Activated naive CD8-positive, alpha-beta T cell treated with anti-CD3 and anti-CD28 coated beads, Interleukin-2, amount 50 U/mL, for 24 hours (primary cell): ENCODE measurements around the gene PKD2L1.

Source experiments
- ATAC-seq: fragments of 150-1000 bp; cut with Tn5 transposase; one replicate; pipeline ENCODE4 v1.10.0; 2021
- DNase-seq: peaks from one replicate; pipeline ENCODE4 v3.0.0; 2021
- H3K27ac Mint-ChIP-seq: one replicate; pipeline ENCODE4 v1.8.0; 2021; ENCODE audit warnings: mild to moderate bottlenecking, mixed read lengths
- H3K27me3 Mint-ChIP-seq: one replicate; pipeline ENCODE4 v1.8.0; 2021; ENCODE audit warnings: mixed read lengths
- H3K36me3 Mint-ChIP-seq: one replicate; pipeline ENCODE4 v1.8.0; 2021; ENCODE audit warnings: low read depth, mixed read lengths
- H3K4me1 Mint-ChIP-seq: one replicate; pipeline ENCODE4 v1.8.0; 2021; ENCODE audit warnings: mixed read lengths
- H3K4me3 Mint-ChIP-seq: one replicate; pipeline ENCODE4 v1.8.0; 2021; ENCODE audit warnings: mild to moderate bottlenecking, moderate library complexity, mixed read lengths
- H3K9me3 Mint-ChIP-seq: one replicate; pipeline ENCODE4 v1.8.0; 2021; ENCODE audit warnings: mixed read lengths

Gene PKD2L1

GRCh38 chr10:100362570-100363496, 32.8 kb upstream of the PKD2L1 start:
- Mint-ChIP-seq H3K4me3 (no peak overlapping the region), H3K36me3 (peaks cover 58% of the 10 kb centered on the region), H3K27me3 (no peaks in the 10 kb centered on the region), H3K27ac (no peak overlapping the region), H3K4me1 (peaks cover 15% of the 10 kb centered on the region), H3K9me3 (no peaks in the 10 kb centered on the region)
- ATAC-seq (no peak), DNase-seq (no peak)

GRCh38 chr10:100360234-100360633, 30.2 kb upstream of the PKD2L1 start:
- Mint-ChIP-seq H3K27ac (no peak overlapping the region), H3K36me3 (peaks cover 81% of the 10 kb centered on the region), H3K4me1 (peaks cover 18% of the 10 kb centered on the region), H3K27me3 (no peaks in the 10 kb centered on the region), H3K9me3 (no peaks in the 10 kb centered on the region), H3K4me3 (no peak overlapping the region)
- no peak for DNase-seq
- no peak for ATAC-seq

GRCh38 chr10:100359529-100360150, 29.6 kb upstream of the PKD2L1 start:
- Mint-ChIP-seq H3K4me1 (peaks cover 15% of the 10 kb centered on the region), H3K4me3 (no peak overlapping the region), H3K27me3 (no peaks in the 10 kb centered on the region), H3K27ac (no peak overlapping the region), H3K36me3 (peaks cover 85% of the 10 kb centered on the region), H3K9me3 (no peaks in the 10 kb centered on the region)
- no peak for DNase-seq
- no peak for ATAC-seq

- DNase-seq (no peak), ATAC-seq (no peak)
- Mint-ChIP-seq H3K27ac (peak overlapping the region; percentile 30), H3K9me3 (no peaks in the 10 kb centered on the region), H3K27me3 (no peaks in the 10 kb centered on the region), H3K4me3 (no peak overlapping the region), H3K4me1 (peaks cover 11% of the 10 kb centered on the region), H3K36me3 (peaks cover 87% of the 10 kb centered on the region)
Measured at GRCh38 chr10:100359030-100359432, 29.0 kb upstream of the PKD2L1 start.

GRCh38 chr10:100357059-100357858, 27.2 kb upstream of the PKD2L1 start:
- H3K36me3 Mint-ChIP-seq, result peaks cover 88% of the 10 kb centered on the region
- no peaks in the 10 kb centered on the region for H3K27me3 Mint-ChIP-seq
- ATAC-seq (no peak), DNase-seq (no peak)
- no peak overlapping the region for H3K4me3 Mint-ChIP-seq
- no peaks in the 10 kb centered on the region for H3K9me3 Mint-ChIP-seq
- H3K27ac Mint-ChIP-seq, result no peak overlapping the region
- H3K4me1 Mint-ChIP-seq, result peaks cover 5% of the 10 kb centered on the region

- Mint-ChIP-seq H3K4me3 (no peak overlapping the region), H3K4me1 (peaks cover 5% of the 10 kb centered on the region), H3K27me3 (no peaks in the 10 kb centered on the region), H3K9me3 (no peaks in the 10 kb centered on the region), H3K36me3 (peaks cover 89% of the 10 kb centered on the region), H3K27ac (no peak overlapping the region)
- DNase-seq, result no peak
- ATAC-seq, result no peak
Measured at GRCh38 chr10:100356067-100357017, 26.3 kb upstream of the PKD2L1 start.

- ATAC-seq (no peak), DNase-seq (no peak)
- H3K9me3 Mint-ChIP-seq, result no peaks in the 10 kb centered on the region
- H3K4me3 Mint-ChIP-seq, result no peak overlapping the region
- no peaks in the 10 kb centered on the region for H3K27me3 Mint-ChIP-seq
- H3K27ac Mint-ChIP-seq, result no peak overlapping the region
- peaks cover 17% of the 10 kb centered on the region for H3K4me1 Mint-ChIP-seq
- peaks cover 89% of the 10 kb centered on the region for H3K36me3 Mint-ChIP-seq
Measured at GRCh38 chr10:100355086-100355485, 25.1 kb upstream of the PKD2L1 start.

GRCh38 chr10:100353770-100354485, 23.9 kb upstream of the PKD2L1 start:
- DNase-seq (no peak), ATAC-seq (no peak)
- Mint-ChIP-seq H3K4me3 (no peak overlapping the region), H3K27ac (no peak overlapping the region), H3K27me3 (no peaks in the 10 kb centered on the region), H3K36me3 (peaks cover 89% of the 10 kb centered on the region), H3K4me1 (peaks cover 28% of the 10 kb centered on the region), H3K9me3 (no peaks in the 10 kb centered on the region)

- Mint-ChIP-seq H3K4me1 (peaks cover 38% of the 10 kb centered on the region), H3K4me3 (peak overlapping the region; percentile 95), H3K36me3 (peaks cover 85% of the 10 kb centered on the region), H3K27me3 (no peaks in the 10 kb centered on the region), H3K27ac (peak overlapping the region; percentile 16), H3K9me3 (no peaks in the 10 kb centered on the region)
- DNase-seq (no peak), ATAC-seq (no peak)
Measured at GRCh38 chr10:100350914-100351485, 21.0 kb upstream of the PKD2L1 start.

- peaks cover 71% of the 10 kb centered on the region for H3K36me3 Mint-ChIP-seq
- no peak overlapping the region for H3K27ac Mint-ChIP-seq
- no peaks in the 10 kb centered on the region for H3K27me3 Mint-ChIP-seq
- H3K4me1 Mint-ChIP-seq, result peaks cover 44% of the 10 kb centered on the region
- no peak for ATAC-seq
- H3K4me3 Mint-ChIP-seq, result peak overlapping the region; percentile 95
- H3K9me3 Mint-ChIP-seq, result no peaks in the 10 kb centered on the region
- no peak for DNase-seq
Measured at GRCh38 chr10:100349672-100350071, 19.6 kb upstream of the PKD2L1 start.

- Mint-ChIP-seq H3K4me1 (peaks cover 48% of the 10 kb centered on the region), H3K27me3 (no peaks in the 10 kb centered on the region), H3K4me3 (peak overlapping the region; percentile 95), H3K27ac (no peak overlapping the region), H3K36me3 (peaks cover 66% of the 10 kb centered on the region), H3K9me3 (no peaks in the 10 kb centered on the region)
- no peak for DNase-seq
- ATAC-seq, result no peak
Measured at GRCh38 chr10:100349087-100349486, 19.1 kb upstream of the PKD2L1 start.

GRCh38 chr10:100348389-100348927, 18.4 kb upstream of the PKD2L1 start:
- H3K27me3 Mint-ChIP-seq, result no peaks in the 10 kb centered on the region
- peaks cover 48% of the 10 kb centered on the region for H3K4me1 Mint-ChIP-seq
- DNase-seq (no peak), ATAC-seq (no peak)
- peaks cover 59% of the 10 kb centered on the region for H3K36me3 Mint-ChIP-seq
- peak overlapping the region; percentile 95 for H3K4me3 Mint-ChIP-seq
- peak overlapping the region; percentile 88 for H3K27ac Mint-ChIP-seq
- H3K9me3 Mint-ChIP-seq, result no peaks in the 10 kb centered on the region
